Mesendoderm (in vitro differentiated cells): ENCODE results near the gene KCNJ12.
A peak's percentile ranks its signal among the peaks of the same experiment; 100 is the strongest.
"Not testable (repeated sequence)": the region's sequence is repeated elsewhere in the genome, so short reads cannot be mapped to it uniquely, and the experiment has no call there.

Experiments used
- DNase-seq: peaks from one replicate; pipeline ENCODE4 v3.0.0; 2013
- H2AK5ac ChIP-seq: 2 replicates; pipeline ENCODE4 v1.6.1; 2013; ENCODE audit warnings: low read length, inconsistent platforms
- H2BK120ac ChIP-seq: 2 replicates; pipeline ENCODE4 v1.6.1; 2013; ENCODE audit warnings: low read depth, mild to moderate bottlenecking, low read length, moderate library complexity, mixed read lengths
- H2BK15ac ChIP-seq: replicated peaks from 2 replicates; pipeline ENCODE4 v1.6.1; 2013; ENCODE audit warnings: low read depth, mild to moderate bottlenecking, moderate library complexity
- H2BK5ac ChIP-seq: 2 replicates; pipeline ENCODE4 v1.6.1; 2013; ENCODE audit warnings: low read length, inconsistent platforms
- H3K18ac ChIP-seq: 2 replicates; pipeline ENCODE4 v1.6.1; 2013; ENCODE audit warnings: mild to moderate bottlenecking, low read length, mixed read lengths
- H3K23ac ChIP-seq: one replicate; pipeline ENCODE4 v1.6.1; 2013; ENCODE audit warnings: low read length
- H3K27ac ChIP-seq: 2 replicates; pipeline ENCODE4 v1.5.1; 2013; ENCODE audit warnings: low read depth, mild to moderate bottlenecking, inconsistent platforms, low read length, moderate library complexity
- H3K27me3 ChIP-seq: 2 replicates; pipeline ENCODE4 v1.6.1; 2013; ENCODE audit warnings: low read length, control low read depth, mild to moderate bottlenecking, inconsistent platforms; ENCODE audit not compliant: insufficient read depth, poor library complexity
- H3K36me3 ChIP-seq: 2 replicates; pipeline ENCODE4 v1.6.1; 2013; ENCODE audit warnings: low read length, inconsistent platforms; ENCODE audit not compliant: control insufficient read depth, insufficient read depth
- H3K4ac ChIP-seq: one replicate; pipeline ENCODE4 v1.6.1; 2013; ENCODE audit warnings: low read depth, mild to moderate bottlenecking, low read length, moderate library complexity
- H3K4me1 ChIP-seq: 2 replicates; pipeline ENCODE4 v1.6.1; 2013; ENCODE audit warnings: low read depth, low read length, inconsistent platforms; ENCODE audit not compliant: control insufficient read depth
- H3K4me2 ChIP-seq: 2 replicates; pipeline ENCODE4 v1.6.1; 2013; ENCODE audit warnings: low read length
- H3K4me3 ChIP-seq: 2 replicates; pipeline ENCODE4 v1.5.1; 2013; ENCODE audit warnings: mild to moderate bottlenecking, low read length
- H3K56ac ChIP-seq: one replicate; pipeline ENCODE4 v1.6.1; 2013; ENCODE audit warnings: low read length
- H3K79me1 ChIP-seq: 2 replicates; pipeline ENCODE4 v1.6.1; 2013; ENCODE audit warnings: low read length, inconsistent platforms
- H3K79me2 ChIP-seq: 2 replicates; pipeline ENCODE4 v1.6.1; 2013; ENCODE audit warnings: mild to moderate bottlenecking, low read length; ENCODE audit not compliant: control insufficient read depth, insufficient read depth
- H3K9ac ChIP-seq: 2 replicates; pipeline ENCODE4 v1.6.1; 2013; ENCODE audit warnings: low read length, inconsistent platforms
- H4K5ac ChIP-seq: one replicate; pipeline ENCODE4 v1.6.1; 2013; ENCODE audit warnings: low read length
- H4K8ac ChIP-seq: one replicate; pipeline ENCODE4 v1.6.1; 2013; ENCODE audit warnings: low read depth, mild to moderate bottlenecking, control low read depth, low read length, moderate library complexity
- WGBS: extraction: QIAGEN DNeasy Blood & Tissue Kit; methylation state at CpG from one replicate; pipeline ENCODE4 v1.1.7; 2013; ENCODE audit warnings: low lambda C conversion rate, missing lambda C conversion rate; ENCODE audit not compliant: insufficient coverage; ENCODE audit errors: extremely low coverage; 5-methylcytosine and 5-hydroxymethylcytosine counted together

The KCNJ12 gene

GRCh38 chr17:21420503-21421090, 44.4 kb downstream of the KCNJ12 start:
- H3K27ac ChIP-seq, H3K79me2 ChIP-seq, H3K4ac ChIP-seq, H3K4me1 ChIP-seq, H2BK120ac ChIP-seq, H3K36me3 ChIP-seq, H3K4me3 ChIP-seq, H4K5ac ChIP-seq, H3K4me2 ChIP-seq, H3K23ac ChIP-seq, H2BK15ac ChIP-seq, H3K27me3 ChIP-seq, H4K8ac ChIP-seq, H3K18ac ChIP-seq, H3K9ac ChIP-seq, H3K79me1 ChIP-seq, DNase-seq, H2AK5ac ChIP-seq, H3K56ac ChIP-seq, H2BK5ac ChIP-seq: not testable (repeated sequence)
- no CpG with 5 or more reads among the region's 11 CpGs for WGBS

GRCh38 chr17:21421421-21422310, 45.5 kb downstream of the KCNJ12 start:
- not testable (repeated sequence) for H3K18ac ChIP-seq, DNase-seq

GRCh38 chr17:21422311-21423189, 46.4 kb downstream of the KCNJ12 start:
- H3K27ac ChIP-seq, H2AK5ac ChIP-seq, H2BK15ac ChIP-seq, H3K79me1 ChIP-seq, H3K4me2 ChIP-seq, H3K23ac ChIP-seq, H3K4me1 ChIP-seq, H3K4ac ChIP-seq, H4K8ac ChIP-seq, H3K18ac ChIP-seq, H2BK5ac ChIP-seq, H4K5ac ChIP-seq, H3K79me2 ChIP-seq, DNase-seq, H3K4me3 ChIP-seq, H3K27me3 ChIP-seq, H3K9ac ChIP-seq, H3K36me3 ChIP-seq, H2BK120ac ChIP-seq: not testable (repeated sequence)
- no CpG with 5 or more reads among the region's 14 CpGs for WGBS
- H3K56ac ChIP-seq, result peak overlapping the region; percentile 1

More at GRCh38 chr17:21421421-21422310, 45.5 kb downstream of the KCNJ12 start:
- not testable (repeated sequence) for H3K79me1 ChIP-seq, H3K36me3 ChIP-seq, H2AK5ac ChIP-seq, H3K4me1 ChIP-seq, H3K79me2 ChIP-seq, H2BK120ac ChIP-seq, H3K4me3 ChIP-seq, H3K23ac ChIP-seq, H4K8ac ChIP-seq, H3K27me3 ChIP-seq, H2BK5ac ChIP-seq, H3K4ac ChIP-seq, H3K4me2 ChIP-seq, H3K9ac ChIP-seq, H4K5ac ChIP-seq, H2BK15ac ChIP-seq, H3K27ac ChIP-seq, H3K56ac ChIP-seq
- WGBS, result no CpG with 5 or more reads among the region's 20 CpGs

DNA sequence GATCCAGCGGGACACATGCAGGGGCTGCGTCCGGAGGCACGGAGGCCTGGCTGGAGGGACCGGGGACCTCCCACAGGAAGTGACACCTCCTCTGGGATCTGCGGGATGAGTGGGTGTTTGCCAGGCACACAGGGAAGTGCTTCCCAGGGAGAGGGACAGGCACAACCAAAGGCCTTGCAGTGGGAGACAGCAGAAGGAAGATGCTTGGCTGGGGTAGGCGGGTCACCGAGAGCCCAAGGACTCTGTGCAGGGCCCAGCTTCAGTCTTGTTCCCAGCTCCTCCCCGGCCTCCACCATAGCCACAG, 47.0 kb downstream of the KCNJ12 start:
- H3K79me2 ChIP-seq, H2AK5ac ChIP-seq, DNase-seq, H3K4me2 ChIP-seq, H4K5ac ChIP-seq, H3K9ac ChIP-seq, H3K36me3 ChIP-seq, H2BK120ac ChIP-seq, H3K56ac ChIP-seq, H3K18ac ChIP-seq, H3K4me3 ChIP-seq, H2BK15ac ChIP-seq, H3K23ac ChIP-seq, H3K27me3 ChIP-seq, H3K27ac ChIP-seq, H2BK5ac ChIP-seq, H3K4ac ChIP-seq, H4K8ac ChIP-seq, H3K79me1 ChIP-seq, H3K4me1 ChIP-seq: not testable (repeated sequence)
- no CpG with 5 or more reads among the region's 9 CpGs for WGBS

DNA sequence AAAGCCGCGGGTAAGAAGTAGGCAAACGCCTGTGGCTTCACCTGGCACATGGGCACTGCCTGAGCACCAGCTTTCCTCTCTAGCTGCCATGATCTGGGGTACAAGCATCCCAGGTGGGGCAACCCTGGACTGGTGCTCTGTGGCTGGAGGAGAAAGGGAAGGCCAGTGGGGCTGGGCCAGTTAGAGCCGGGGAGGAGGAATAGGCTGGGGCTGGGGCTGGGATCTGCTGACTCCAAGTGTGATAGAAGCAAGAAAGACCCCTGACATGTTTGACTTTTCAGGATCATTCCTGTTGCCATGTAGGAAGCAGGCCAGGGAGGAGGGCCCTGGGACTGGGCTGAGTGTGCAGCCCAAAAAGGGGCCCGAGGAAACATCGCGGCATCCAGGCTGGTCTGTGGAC, 48.5 kb downstream of the KCNJ12 start:
- H3K79me2 ChIP-seq, H3K27ac ChIP-seq, H3K23ac ChIP-seq, DNase-seq, H2BK15ac ChIP-seq, H3K9ac ChIP-seq, H4K8ac ChIP-seq, H3K4ac ChIP-seq, H3K4me2 ChIP-seq, H3K36me3 ChIP-seq, H2AK5ac ChIP-seq, H3K4me3 ChIP-seq, H3K27me3 ChIP-seq, H3K79me1 ChIP-seq, H2BK5ac ChIP-seq, H4K5ac ChIP-seq, H3K4me1 ChIP-seq, H3K56ac ChIP-seq, H2BK120ac ChIP-seq, H3K18ac ChIP-seq: not testable (repeated sequence)
- whole genome bisulfite sequencing, result no CpG with 5 or more reads among the region's 7 CpGs
